HCT116 (cell line): ENCODE results near the gene FGD5.

Experiments used
- CTCF ChIP-seq, 3 experiments: fragments of 200-600 bp in 1 of 3; sonication (generic) in 1 of 3; IDR thresholded peaks in 2 of 3; conservative IDR thresholded peaks in 1 of 3; 2 replicates each; pipeline ENCODE4 v1.5.1; 2012 to 2017; ENCODE audit warnings: low read depth in 2 of 3, low read length in 2 of 3, antibody characterized with exemption in 1 of 3, borderline replicate concordance in 1 of 3, control low read depth in 1 of 3, mild to moderate bottlenecking in 1 of 3, mixed read lengths in 1 of 3, mixed run types in 1 of 3, moderate library complexity in 1 of 3; ENCODE audit not compliant: insufficient read depth in 1 of 3
- EZH2 ChIP-seq: fragments of 200-600 bp; sonication (generic); IDR thresholded peaks from 2 replicates; pipeline ENCODE4 v1.6.1; 2017; ENCODE audit warnings: antibody characterized with exemption, mixed run types
- EZH2phosphoT487 ChIP-seq: fragments of 200-600 bp; IDR thresholded peaks from 2 replicates; pipeline ENCODE4 v1.6.1; 2018; ENCODE audit warnings: antibody characterized with exemption, borderline replicate concordance
- MAX ChIP-seq: IDR thresholded peaks from 2 replicates; pipeline ENCODE4 v1.6.1; 2012
- SIN3A ChIP-seq: IDR thresholded peaks from 2 replicates; pipeline ENCODE4 v1.6.1; 2012; ENCODE audit warnings: low read depth

- no peak for TF ChIP-seq MAX
- TF ChIP-seq CTCF (IDR thresholded peaks at IDR 0.05 in 2 of 3, conservative IDR thresholded peaks at IDR 0.05 in 1 of 3; ENCODE audit: borderline replicate concordance in 1 of 3, insufficient read depth in 1 of 3, low read depth in 2 of 3, low read length in 2 of 3): no peak
- no peak for TF ChIP-seq EZH2
- TF ChIP-seq EZH2phosphoT487: no peak
- no peak for TF ChIP-seq SIN3A
Measured at GRCh38 chr3:14862661-14863230, 44.0 kb downstream of the FGD5 start.
